ENCODE results near the gene CFAP47. TPM values are rescaled to one million over a fixed set of nuclear protein-coding genes. Genes with fewer than 3 reads are reported as not detected.

CFAP47 gene
- total RNA-seq, 1 donor from 2014 or later: not detected

Other genes starting within 250 kb of the CFAP47 start
- gene MAGEB16, start 121.4 kb upstream of the CFAP47 start, total RNA-seq: not detected in 2 replicates

All from activated T-helper 1 cell treated with anti-CD3 and anti-CD28 coated beads, Interleukin-12 subunit alpha, Interleukin-12 subunit beta, Interleukin-2, Interleukin-4 antibody, amounts not matched to agents 30 ng/mL and 10 ng/mL and 1 ng/mL, durations not matched to agents 14 hours and 24 hours and 36 hours (primary cell).